ENCODE data around the gene IFI27. TPM values are rescaled to one million over a fixed set of nuclear protein-coding genes. Genes with fewer than 3 reads are reported as not detected.

IFI27 gene
- total and polyA plus RNA-seq, 2 of the 4 experiments (the other 2 are of a cell fraction), result under 0.01 to 0.60 TPM

DNA sequence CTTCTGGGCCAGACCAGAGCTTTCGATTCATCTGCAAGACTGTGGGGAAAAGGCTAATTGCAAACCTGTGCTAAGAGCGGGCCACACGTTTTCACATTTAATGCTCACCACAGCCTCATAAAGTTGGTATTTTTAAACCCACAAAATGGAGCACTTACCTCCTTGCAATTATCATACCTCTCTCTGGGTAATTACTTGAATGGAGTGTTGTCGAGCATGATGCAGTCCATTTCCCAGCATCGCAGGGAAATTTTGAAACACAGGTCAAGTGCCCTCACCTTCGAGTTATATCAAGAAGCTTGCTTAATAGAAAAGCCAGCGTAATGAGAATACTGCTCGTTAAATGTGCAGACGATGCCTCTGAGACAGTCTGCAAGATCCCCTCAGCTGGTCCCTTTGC, 27.7 kb downstream of the IFI27 start:
- H3K27me3 ChIP-seq (ENCODE audit: control insufficient read depth, insufficient read depth, low read length), result peaks cover 17% of the 10 kb centered on the region
- WGBS, 2 experiments (ENCODE audit: extremely low coverage in 2 of 2, insufficient read length in 1 of 2), result 61% methylated on average over 5 of the region's 9 CpGs; no CpG with 5 or more reads in 1 of the 2 experiments
- ChIA-PET POLR2A (ENCODE audit: unreplicated experiment) (no interaction called here), CTCF (interaction anchor here (0.8 kb wide), 1 partner anchor 84 kb away, joined by 3 read pairs; no protein-coding TSS in a partner anchor)
- in situ Hi-C loops (cut with MboI; ENCODE audit: low sequenced_read_pairs), result loop anchor here (5.0 to 10.0 kb wide), 2 partner anchors 101 to 193 kb away; no protein-coding TSS in a partner anchor
- H2BK15ac ChIP-seq (ENCODE audit: low read depth, low read length), result no peak overlapping the region
- H4K91ac ChIP-seq (ENCODE audit: insufficient read depth, low read depth, low read length), result no peak overlapping the region
- DNase-seq, result no peak
- no peaks in the 10 kb centered on the region for H3K9me1 ChIP-seq (ENCODE audit: insufficient read depth, low read length)
- no peak overlapping the region for H3K14ac ChIP-seq (replicated peaks; ENCODE audit: low read depth, low read length)
- H3K4me2 ChIP-seq (ENCODE audit: low read depth, low read length), result no peak overlapping the region
- intact Hi-C loops (cut with micrococcal nuclease), result loop anchor here (5.0 kb wide), 1 partner anchor 481 kb away; no protein-coding TSS in a partner anchor
- no peak overlapping the region for H2AFZ ChIP-seq (replicated peaks; ENCODE audit: low read length, poor library complexity)
- no peak overlapping the region for H4K5ac ChIP-seq (ENCODE audit: low read depth, low read length)
- ATAC-seq (ENCODE audit: low read depth), result no peak
- no peak overlapping the region for H3K4ac ChIP-seq (ENCODE audit: low read depth, low read length)
- no peak overlapping the region for H3K23ac ChIP-seq (ENCODE audit: low read depth, low read length)
- TF ChIP-seq CEBPB (IDR thresholded peaks at IDR 0.05; ENCODE audit: low read depth, low read length), result no peak
- TF ChIP-seq BHLHE40 (IDR thresholded peaks at IDR 0.05; ENCODE audit: low read depth, low read length), result no peak
- no peak for TF ChIP-seq NFE2L2 (IDR thresholded peaks at IDR 0.05; ENCODE audit: low read depth, low read length)
- no peak for TF ChIP-seq SMC3 (IDR thresholded peaks at IDR 0.05; ENCODE audit: low read depth, low read length)
- TF ChIP-seq, protein P1, sequence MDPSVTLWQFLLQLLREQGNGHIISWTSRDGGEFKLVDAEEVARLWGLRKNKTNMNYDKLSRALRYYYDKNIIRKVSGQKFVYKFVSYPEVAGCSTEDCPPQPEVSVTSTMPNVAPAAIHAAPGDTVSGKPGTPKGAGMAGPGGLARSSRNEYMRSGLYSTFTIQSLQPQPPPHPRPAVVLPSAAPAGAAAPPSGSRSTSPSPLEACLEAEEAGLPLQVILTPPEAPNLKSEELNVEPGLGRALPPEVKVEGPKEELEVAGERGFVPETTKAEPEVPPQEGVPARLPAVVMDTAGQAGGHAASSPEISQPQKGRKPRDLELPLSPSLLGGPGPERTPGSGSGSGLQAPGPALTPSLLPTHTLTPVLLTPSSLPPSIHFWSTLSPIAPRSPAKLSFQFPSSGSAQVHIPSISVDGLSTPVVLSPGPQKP (IDR thresholded peaks at IDR 0.05; ENCODE audit: borderline replicate concordance, low read depth, low read length), result no peak
- no peak for TF ChIP-seq MXI1 (IDR thresholded peaks at IDR 0.05; ENCODE audit: borderline replicate concordance, low read depth, low read length)
- no peak for TF ChIP-seq FOS (IDR thresholded peaks at IDR 0.05; ENCODE audit: low read depth, low read length)
- TF ChIP-seq RAD21 (IDR thresholded peaks at IDR 0.05; ENCODE audit: low read length), result no peak
- H2AK9ac ChIP-seq (replicated peaks; ENCODE audit: low read depth, low read length, poor library complexity), result no peak overlapping the region
- H3K36me3 ChIP-seq (ENCODE audit: control insufficient read depth, insufficient read depth, low read length), result no peaks in the 10 kb centered on the region
- H3K27ac ChIP-seq (ENCODE audit: insufficient read depth, low read length), result no peak overlapping the region
- H3K4me3 ChIP-seq (ENCODE audit: insufficient read depth, low read depth, low read length), result no peak overlapping the region
- dilution Hi-C loops (cut with HindIII; ENCODE audit: low sequenced_read_pairs, unreplicated experiment), result no loop called here
- peaks cover 2% of the 10 kb centered on the region; the same call in 1 of the 2 replicates for H3K9me3 ChIP-seq (ENCODE audit: control insufficient read depth, insufficient read depth, low read length)
- no peaks in the 10 kb centered on the region for H3K79me1 ChIP-seq (ENCODE audit: low read depth in 1 of 2, low read length in 2 of 2)
- H4K20me1 ChIP-seq (ENCODE audit: insufficient read depth, low read length), result no peaks in the 10 kb centered on the region
- no peak overlapping the region for H3K56ac ChIP-seq (ENCODE audit: extremely low read depth, insufficient read depth, low read length)
- no peak overlapping the region for H4K8ac ChIP-seq (ENCODE audit: low read depth in 2 of 2, low read length in 2 of 2)
- H2BK120ac ChIP-seq (ENCODE audit: low read depth, low read length), result no peak overlapping the region
- H2AK5ac ChIP-seq (ENCODE audit: low read depth, low read length), result no peak overlapping the region
- H3K18ac ChIP-seq (ENCODE audit: low read depth, low read length), result no peak overlapping the region
- H3K9ac ChIP-seq (ENCODE audit: low read depth, low read length), result no peak overlapping the region
- no peak overlapping the region for H2BK20ac ChIP-seq (ENCODE audit: low read depth, low read length)
- H2BK5ac ChIP-seq (ENCODE audit: low read depth, low read length, poor library complexity, severe bottlenecking), result no peak overlapping the region
- no peaks in the 10 kb centered on the region for H3K4me1 ChIP-seq (ENCODE audit: control insufficient read depth, insufficient read depth, low read length)
- BruUV-seq (replicated peaks), result no TSS peak

Data from IMR-90 (cell line).